H1 (cell line): Measurements from ENCODE around the gene NFIX. TPM values are rescaled to one million over a fixed set of nuclear protein-coding genes. Genes with fewer than 3 reads are reported as not detected.

Experiments used
- CTCF ChIA-PET: fragments of 300-600 bp; sonication (Branson Sonifier 250); formaldehyde crosslinking; loops from one replicate; lab custom pipeline; 2021; ENCODE audit not compliant: partially characterized antibody; lab: Charles Lee
- POLR2A ChIA-PET: fragments of 300-600 bp; sonication (Branson Sonifier 250); formaldehyde crosslinking; loops from one replicate; lab custom pipeline; 2021; ENCODE audit warnings: inconsistent platforms; ENCODE audit not compliant: partially characterized antibody; lab: Charles Lee
- DNase-seq, 2 experiments: peaks; one replicate each; pipeline versions ENCODE4 v3.0.0 to v3.0.0-alpha.2; 2010 to 2022; ENCODE audit warnings: low spot score in 2 of 2, low read depth in 1 of 2, mixed read lengths in 1 of 2
- FAIRE-seq: peaks from 2 replicates; lab custom pipeline; 2011; peaks lifted over from hg19 to GRCh38; lab: Jason Lieb, UNC
- H2AFZ ChIP-seq: 2 replicates; pipeline ENCODE4 v1.8.1; 2012; ENCODE audit warnings: low read length, inconsistent platforms
- H2AK5ac ChIP-seq: 2 replicates; pipeline ENCODE4 v1.6.1; 2013; ENCODE audit warnings: low read depth, low read length
- H2BK120ac ChIP-seq: replicated peaks from 2 replicates; pipeline ENCODE3; 2013; ENCODE audit warnings: low read depth, low read length, inconsistent platforms
- H2BK12ac ChIP-seq: 2 replicates; pipeline ENCODE4 v1.6.1; 2013; ENCODE audit warnings: low read depth, low read length
- H2BK15ac ChIP-seq: 2 replicates; pipeline ENCODE4 v1.6.1; 2013; ENCODE audit warnings: low read length
- H2BK20ac ChIP-seq: 2 replicates; pipeline ENCODE4 v1.6.1; 2013; ENCODE audit warnings: low read length
- H2BK5ac ChIP-seq: 2 replicates; pipeline ENCODE4 v1.6.1; 2013; ENCODE audit warnings: low read depth, low read length
- H3K14ac ChIP-seq: 2 replicates; pipeline ENCODE4 v1.6.1; 2013; ENCODE audit warnings: inconsistent platforms; ENCODE audit not compliant: insufficient read length
- H3K18ac ChIP-seq: 2 replicates; pipeline ENCODE4 v1.6.1; 2013; ENCODE audit warnings: low read length; ENCODE audit errors: extremely low read depth
- H3K23ac ChIP-seq: 2 replicates; pipeline ENCODE4 v1.6.1; 2013; ENCODE audit warnings: inconsistent platforms; ENCODE audit not compliant: insufficient read length
- H3K23me2 ChIP-seq: 2 replicates; pipeline ENCODE4 v1.6.1; 2013; ENCODE audit warnings: low read depth, low read length
- H3K27ac ChIP-seq: 2 replicates; pipeline ENCODE4 v1.6.1; 2011; ENCODE audit warnings: low read depth, low read length, inconsistent platforms
- H3K27me3 ChIP-seq, 4 experiments: replicated peaks in 1 of 4; 1 replicate in 1 of 4; 2 replicates in 3 of 4; pipeline versions ENCODE4 v1.6.1 to v1.8.1; 2011 to 2013; ENCODE audit warnings: low read length in 3 of 4, mild to moderate bottlenecking in 3 of 4, inconsistent platforms in 2 of 4, mixed read lengths in 2 of 4, moderate library complexity in 1 of 4; ENCODE audit not compliant: control insufficient read depth in 3 of 4, insufficient read depth in 3 of 4; ENCODE audit errors: extremely low read depth in 1 of 4
- H3K36me3 ChIP-seq, 4 experiments: 2 replicates each; pipeline versions ENCODE4 v1.6.1 to v1.8.1; 2011 to 2013; ENCODE audit warnings: mild to moderate bottlenecking in 4 of 4, low read length in 3 of 4, moderate library complexity in 2 of 4, control low read depth in 1 of 4, inconsistent platforms in 1 of 4; ENCODE audit not compliant: insufficient read depth in 4 of 4, control insufficient read depth in 2 of 4
- H3K4ac ChIP-seq: replicated peaks from 2 replicates; pipeline ENCODE3; 2013; ENCODE audit warnings: low read length, low read depth, mixed read lengths, inconsistent platforms; ENCODE audit not compliant: insufficient read length
- H3K4me1 ChIP-seq, 4 experiments: replicated peaks in 1 of 4; 1 replicate in 1 of 4; 2 replicates in 3 of 4; pipeline versions ENCODE4 v1.6.1 to v1.8.1; 2011 to 2013; ENCODE audit warnings: low read length in 3 of 4, inconsistent platforms in 2 of 4, mixed read lengths in 1 of 4; ENCODE audit not compliant: insufficient read depth in 4 of 4, control insufficient read depth in 3 of 4
- H3K4me2 ChIP-seq, 2 experiments: 2 replicates each; pipeline versions ENCODE4 v1.6.1 to v1.8.1; 2011 to 2013; ENCODE audit warnings: low read depth in 2 of 2, low read length in 2 of 2, control low read depth in 1 of 2, inconsistent platforms in 1 of 2, mild to moderate bottlenecking in 1 of 2; ENCODE audit not compliant: insufficient read depth in 1 of 2
- H3K4me3 ChIP-seq, 4 experiments: fragments of 200-600, 300-600 bp in 1 of 4; sonication (generic), shearing (Covaris generic), sonication (Bioruptor Twin) in 1 of 4; 2 replicates each; pipeline versions ENCODE4 v1.5.1 to v1.8.1; 2011 to 2016; ENCODE audit warnings: low read length in 4 of 4, low read depth in 3 of 4, control low read depth in 2 of 4, inconsistent platforms in 2 of 4, mild to moderate bottlenecking in 2 of 4, mixed read lengths in 1 of 4, moderate library complexity in 1 of 4; ENCODE audit not compliant: insufficient read depth in 2 of 4; ENCODE audit errors: extremely low read depth in 1 of 4
- H3K56ac ChIP-seq: replicated peaks from 2 replicates; pipeline ENCODE3; 2013; ENCODE audit warnings: low read depth, mild to moderate bottlenecking, mixed read lengths, low read length, inconsistent platforms; ENCODE audit not compliant: insufficient read length
- H3K79me1 ChIP-seq: 2 replicates; pipeline ENCODE4 v1.6.1; 2013; ENCODE audit warnings: low read depth, low read length, control low read depth
- H3K79me2 ChIP-seq, 2 experiments: 2 replicates each; pipeline versions ENCODE4 v1.6.1 to v1.8.1; 2012 to 2013; ENCODE audit warnings: low read length in 2 of 2, mild to moderate bottlenecking in 2 of 2, inconsistent platforms in 1 of 2; ENCODE audit not compliant: insufficient read depth in 2 of 2, control insufficient read depth in 1 of 2
- H3K9ac ChIP-seq, 4 experiments: replicated peaks in 1 of 4; 1 replicate in 1 of 4; 2 replicates in 3 of 4; pipeline versions ENCODE4 v1.6.1 to v1.8.1; 2011 to 2013; ENCODE audit warnings: low read depth in 3 of 4, low read length in 3 of 4, control low read depth in 2 of 4, mild to moderate bottlenecking in 2 of 4, moderate library complexity in 2 of 4, inconsistent platforms in 1 of 4; ENCODE audit errors: extremely low read depth in 1 of 4
- H3K9me3 ChIP-seq, 2 experiments: 2 replicates each; pipeline versions ENCODE4 v1.6.1 to v1.8.1; 2012 to 2013; ENCODE audit warnings: mild to moderate bottlenecking in 2 of 2, moderate library complexity in 2 of 2, control low read depth in 1 of 2, inconsistent platforms in 1 of 2, low read depth in 1 of 2, low read length in 1 of 2, mixed read lengths in 1 of 2; ENCODE audit not compliant: insufficient read depth in 2 of 2
- H4K20me1 ChIP-seq, 2 experiments: replicated peaks in 1 of 2; 2 replicates each; pipeline versions ENCODE3 to v1.8.1; 2011 to 2013; ENCODE audit warnings: inconsistent platforms in 2 of 2, low read length in 2 of 2, mild to moderate bottlenecking in 1 of 2; ENCODE audit not compliant: insufficient read depth in 2 of 2, control insufficient read depth in 1 of 2
- H4K5ac ChIP-seq: 2 replicates; pipeline ENCODE4 v1.6.1; 2013; ENCODE audit warnings: low read length, low read depth, mixed read lengths, inconsistent platforms; ENCODE audit not compliant: insufficient read length
- H4K8ac ChIP-seq: 2 replicates; pipeline ENCODE4 v1.8.0; 2013; ENCODE audit warnings: mild to moderate bottlenecking, moderate library complexity, low read length, inconsistent platforms; ENCODE audit not compliant: insufficient read depth; ENCODE audit errors: extremely low read depth
- H4K91ac ChIP-seq: replicated peaks from 2 replicates; pipeline ENCODE3; 2013; ENCODE audit warnings: low read length, mixed read lengths, inconsistent platforms; ENCODE audit not compliant: insufficient read length
- KDM4A ChIP-seq: IDR thresholded peaks from one replicate; pipeline ENCODE4 v1.7.1; 2012; ENCODE audit warnings: low read depth, mild to moderate bottlenecking, moderate library complexity, low read length, inconsistent platforms; ENCODE audit not compliant: severe bottlenecking
- SIRT6 ChIP-seq: IDR thresholded peaks from one replicate; pipeline ENCODE4 v1.7.1; 2012; ENCODE audit warnings: low read length, inconsistent platforms
- WGBS, 2 experiments: shearing (Covaris generic) in 1 of 2; methylation state at CpG; one replicate each; pipeline versions ENCODE4 v1.1.6 to v1.1.7; 2013 to 2015; ENCODE audit warnings: low lambda C conversion rate in 2 of 2, mixed read lengths in 2 of 2, inconsistent platforms in 1 of 2, low coverage in 1 of 2, missing lambda C conversion rate in 1 of 2; ENCODE audit not compliant: insufficient replicate concordance in 2 of 2, insufficient coverage in 1 of 2, insufficient read length in 1 of 2; ENCODE audit errors: extremely low coverage in 1 of 2, missing lambda C conversion rate in 1 of 2; 5-methylcytosine and 5-hydroxymethylcytosine counted together
- polyA plus RNA-seq, 7 experiments: library from polyadenylated mRNA; depleted of rRNA in 3 of 7; stranded (reverse) in 5 of 7; unstranded in 2 of 7; fragments of >200 nt in 5 of 7; fragments of 200-250 nt in 2 of 7; gene quantifications; 1 replicate in 5 of 7; 2 replicates in 1 of 7; 4 replicates in 1 of 7; pipeline versions ENCODE4 v1.2.1 to v1.2.3, GENCODE V29; 2011 to 2013; ENCODE audit warnings: missing spikeins in 2 of 7, mixed read lengths in 2 of 7
- total RNA-seq: library from RNA; stranded (reverse); fragmentation: NEBNext Ultra II Directional; extraction: Animal tissue kit (Norgen Biotek cat#: 25700); gene quantifications from 2 replicates; pipeline ENCODE4 v1.2.1, GENCODE V29; 2021

NFIX gene
- total and polyA plus RNA-seq, 2 of the 8 experiments (the other 6 are each of a cell fraction or from before 2014, with no cell fraction given), result 0.03 to 0.20 TPM

DNA sequence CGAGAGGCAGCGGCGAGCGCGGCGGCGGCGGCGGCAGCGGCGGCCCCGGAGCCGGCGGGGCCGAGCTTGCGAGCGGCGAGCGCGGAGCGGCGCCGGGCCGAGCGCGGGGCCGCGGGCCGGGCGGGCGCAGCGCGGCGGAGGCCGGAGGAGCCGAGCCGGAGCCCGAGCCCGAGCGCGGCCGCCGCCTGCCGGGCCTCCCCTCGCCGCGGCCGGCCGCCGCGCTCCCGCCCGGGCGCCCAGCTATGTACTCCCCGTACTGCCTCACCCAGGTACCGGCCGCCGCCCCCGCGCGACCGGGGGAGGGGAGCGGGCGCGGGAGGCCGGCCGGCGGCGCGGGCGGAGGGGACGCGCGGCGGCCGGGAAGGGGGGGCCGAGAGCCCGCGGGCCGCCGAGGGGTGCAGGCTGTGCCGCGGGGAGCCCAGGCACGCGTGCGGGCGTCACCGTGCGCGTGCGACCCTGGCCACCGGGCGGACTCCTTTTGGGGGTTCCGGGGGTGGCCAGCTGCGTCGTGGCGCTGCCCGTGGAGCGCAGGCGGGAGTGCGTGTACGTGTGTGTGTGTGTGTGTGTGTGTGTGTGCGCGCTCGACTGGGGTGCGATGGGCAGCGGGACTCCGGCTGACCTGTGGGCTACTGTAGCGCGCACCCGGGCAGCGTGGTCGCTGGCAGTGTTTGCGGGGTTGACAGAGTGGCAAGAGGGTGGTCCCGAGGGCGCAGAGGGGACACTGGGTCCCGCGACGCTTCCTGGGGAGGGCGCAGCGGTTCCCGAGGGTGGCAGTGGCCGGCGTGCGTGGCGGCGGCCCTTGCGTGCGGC is 526 bp downstream of the NFIX start:
- H3K27me3 ChIP-seq, result peaks cover 53 to 90% (median 81%) of the 10 kb centered on the region in 4 experiments
- no peak overlapping the region for H3K27ac ChIP-seq

More for the DNA sequence above, 526 bp downstream of the NFIX start:
- H3K4ac ChIP-seq, result no peak overlapping the region
- H2BK12ac ChIP-seq, result 0 out of 2 replicates have a peak overlapping the region, but pooled peaks have one; percentile 80
- H3K4me3 ChIP-seq, result peak overlapping the region; percentile 7 to 50 (median 22); a peak in 6 of 8 replicates
- H3K23me2 ChIP-seq, result peaks cover 9% of the 10 kb centered on the region
- no peaks in the 10 kb centered on the region for H3K79me2 ChIP-seq
- no peak overlapping the region for H3K14ac ChIP-seq
- CTCF ChIA-PET, result interaction anchor here (0.6 to 1.8 kb wide), 4 partner anchors 10 to 94 kb away, joined by 3 to 6 read pairs (median 4); no protein-coding TSS in a partner anchor
- TF ChIP-seq SIRT6, result no peak
- peak; percentile 43 for TF ChIP-seq KDM4A
- FAIRE-seq, result no peak
- H3K9ac ChIP-seq, result no peak overlapping the region
- no peaks in the 10 kb centered on the region for H3K9me3 ChIP-seq
- H3K56ac ChIP-seq, result no peak overlapping the region
- peaks cover 0 to 10% (median 6%) of the 10 kb centered on the region in 4 experiments; a peak in 5 of 7 replicates for H3K4me1 ChIP-seq
- 7% methylated on average over 31 of the region's 129 CpGs; no CpG with 5 or more reads in 1 of the 2 experiments for WGBS, 2 experiments
- H2BK120ac ChIP-seq, result no peak overlapping the region
- no peak overlapping the region for H2BK5ac ChIP-seq
- H4K20me1 ChIP-seq, result peaks cover 10 to 25% of the 10 kb centered on the region in 2 experiments
- H2AFZ ChIP-seq, result no peak overlapping the region; the same call in 1 of the 2 replicates
- H2BK15ac ChIP-seq, result no peak overlapping the region
- H4K8ac ChIP-seq, result peak overlapping the region; percentile 57
- H2BK20ac ChIP-seq, result no peak overlapping the region
- no peak overlapping the region for H4K91ac ChIP-seq
- DNase-seq, result no peak
- POLR2A ChIA-PET, result interaction anchor here (0.6 to 1.0 kb wide), 3 partner anchors 11 to 30 kb away, joined by 3 to 6 read pairs (median 3); no protein-coding TSS in a partner anchor
- no peak overlapping the region for H3K23ac ChIP-seq
- H3K18ac ChIP-seq, result no peak overlapping the region; the same call in 1 of the 2 replicates
- no peak overlapping the region for H4K5ac ChIP-seq
- peaks cover 3% of the 10 kb centered on the region; the same call in 1 of the 2 replicates for H3K79me1 ChIP-seq
- H3K36me3 ChIP-seq, result peaks cover 0 to 8% (median 0%) of the 10 kb centered on the region in 4 experiments; a peak in 1 of 8 replicates
- H3K4me2 ChIP-seq, result peak overlapping the region; percentile 78 to 84
- H2AK5ac ChIP-seq, result no peak overlapping the region
